Measurements from ENCODE around the gene S100A9. TPM values are rescaled to one million over a fixed set of nuclear protein-coding genes. Genes with fewer than 3 reads are reported as not detected.

The S100A9 gene
- total and polyA plus RNA-seq, 8 donors: 17.0 to 1,552 (median 33.6) TPM

- no peaks in the 10 kb centered on the region for H3K36me3 ChIP-seq
- DNase-seq (no peak), ATAC-seq (no peak)
- peak overlapping the region in 1 of 2 donors; percentile 93 for H3K27ac ChIP-seq
- H3K27me3 ChIP-seq: peaks cover 0 to 14% of the 10 kb centered on the region in 2 donors
- H3K4me1 ChIP-seq: peaks cover 0 to 68% of the 10 kb centered on the region in 2 donors
- intact Hi-C loops (cut with DNase I): no loop called here
- H3K4me3 ChIP-seq: peak overlapping the region in 1 of 2 donors; percentile 45
- TF ChIP-seq CTCF (IDR thresholded peaks at IDR 0.05): no peak
- H3K9me3 ChIP-seq: no peaks in the 10 kb centered on the region
Measured at GRCh38 chr1:153389973-153390879, 32.6 kb downstream of the S100A9 start.

GRCh38 chr1:153390938-153391710, 33.5 kb downstream of the S100A9 start, which contains the start of gene S100A8:
S100A8 (minus strand) TSS chr1:153391073; CDS start chr1:153390535, 538 bp downstream.
- peak; percentile 53 for ATAC-seq
- DNase-seq: peak in 3 of 4 donors; percentile 7 to 92 (median 74)
- Histone ChIP-seq H3K9me3 (no peaks in the 10 kb centered on the region), H3K4me3 (peak within 1 kb of the TSS in 1 of 2 donors; percentile 45), H3K4me1 (peaks cover 0 to 60% of the 10 kb centered on the region in 2 donors), H3K27ac (peak within 1 kb of the TSS in 1 of 2 donors; percentile 93), H3K27me3 (peaks cover 0 to 14% of the 10 kb centered on the region in 2 donors), H3K36me3 (no peaks in the 10 kb centered on the region)
- TF ChIP-seq CTCF (IDR thresholded peaks at IDR 0.05): no peak
- intact Hi-C loops (cut with DNase I): no loop called here

- Histone ChIP-seq H3K4me3 (no peak overlapping the region), H3K36me3 (no peaks in the 10 kb centered on the region), H3K27ac (peak overlapping the region in 1 of 2 donors; percentile 93), H3K4me1 (peaks cover 0 to 61% of the 10 kb centered on the region in 2 donors), H3K27me3 (peaks cover 0 to 21% of the 10 kb centered on the region in 2 donors), H3K9me3 (no peaks in the 10 kb centered on the region)
- ATAC-seq: no peak
- no peak for DNase-seq
- intact Hi-C loops (cut with DNase I): no loop called here
- no peak for TF ChIP-seq CTCF (IDR thresholded peaks at IDR 0.05)
Measured at GRCh38 chr1:153392258-153392657, 34.6 kb downstream of the S100A9 start.

- TF ChIP-seq CTCF (IDR thresholded peaks at IDR 0.05): no peak
- H3K36me3 ChIP-seq: no peaks in the 10 kb centered on the region
Measured at GRCh38 chr1:153392822-153393221, 35.2 kb downstream of the S100A9 start.

More at GRCh38 chr1:153392822-153393221, 35.2 kb downstream of the S100A9 start:
- H3K27ac ChIP-seq: peak overlapping the region in 1 of 2 donors; percentile 93
- DNase-seq (no peak), ATAC-seq (no peak)
- no peak overlapping the region for H3K4me3 ChIP-seq
- peaks cover 0 to 61% of the 10 kb centered on the region in 2 donors for H3K4me1 ChIP-seq
- intact Hi-C loops (cut with DNase I): no loop called here
- H3K9me3 ChIP-seq: no peaks in the 10 kb centered on the region
- peaks cover 0 to 25% of the 10 kb centered on the region in 2 donors for H3K27me3 ChIP-seq

All from left lung (tissue), 10 donors.